Ectodermal cell (in vitro differentiated cells): ENCODE results near the gene KIF13A.

Source experiments
- H3K27ac ChIP-seq: 2 replicates; pipeline ENCODE4 v1.7.0; 2013; ENCODE audit warnings: mild to moderate bottlenecking, low read depth, low read length; ENCODE audit not compliant: insufficient read depth, poor library complexity, severe bottlenecking
- H3K27me3 ChIP-seq: 2 replicates; pipeline ENCODE4 v1.7.0; 2013; ENCODE audit warnings: mild to moderate bottlenecking, low read length; ENCODE audit not compliant: insufficient read depth, control insufficient read depth, poor library complexity, severe bottlenecking
- H3K36me3 ChIP-seq: one replicate; pipeline ENCODE4 v1.7.0; 2013; ENCODE audit warnings: low read length; ENCODE audit not compliant: control insufficient read depth, insufficient read depth
- H3K4me1 ChIP-seq: one replicate; pipeline ENCODE4 v1.7.0; 2013; ENCODE audit warnings: low read length; ENCODE audit not compliant: control insufficient read depth, insufficient read depth
- H3K4me3 ChIP-seq: 2 replicates; pipeline ENCODE4 v1.7.0; 2013; ENCODE audit warnings: low read depth, low read length, control low read depth; ENCODE audit not compliant: insufficient read depth
- H3K9me3 ChIP-seq: 2 replicates; pipeline ENCODE4 v1.7.0; 2013; ENCODE audit warnings: mild to moderate bottlenecking, low read length, moderate library complexity; ENCODE audit not compliant: control insufficient read depth
- WGBS, 2 experiments: methylation state at CpG; one replicate each; pipeline ENCODE4 v1.1.7; 2013; ENCODE audit warnings: missing lambda C conversion rate in 2 of 2; 5-methylcytosine and 5-hydroxymethylcytosine counted together

Gene KIF13A

GRCh38 chr6:17719323-17720041 is 268.0 kb downstream of the KIF13A start:
- Histone ChIP-seq H3K4me3 (no peak overlapping the region), H3K27me3 (no peaks in the 10 kb centered on the region), H3K36me3 (no peaks in the 10 kb centered on the region), H3K4me1 (no peaks in the 10 kb centered on the region), H3K27ac (no peak overlapping the region), H3K9me3 (no peaks in the 10 kb centered on the region)
- WGBS, 2 experiments, result 68 to 82% methylated on average over 3 of the region's 3 CpGs

- no peak overlapping the region for H3K4me3 ChIP-seq
- H3K36me3 ChIP-seq, result no peaks in the 10 kb centered on the region
- WGBS, 2 experiments, result 88 to 89% methylated on average over 2 of the region's 2 CpGs
- H3K4me1 ChIP-seq, result no peaks in the 10 kb centered on the region
- no peak overlapping the region for H3K27ac ChIP-seq
- no peaks in the 10 kb centered on the region for H3K9me3 ChIP-seq
- H3K27me3 ChIP-seq, result no peaks in the 10 kb centered on the region
Observed at GRCh38 chr6:17716221-17716620, 271.2 kb downstream of the KIF13A start.

GRCh38 chr6:17714879-17715851 is 272.3 kb downstream of the KIF13A start:
- no peaks in the 10 kb centered on the region for H3K27me3 ChIP-seq
- H3K4me3 ChIP-seq, result no peak overlapping the region
- 81 to 85% methylated on average over 10 of the region's 10 CpGs for WGBS, 2 experiments
- H3K27ac ChIP-seq, result no peak overlapping the region
- H3K9me3 ChIP-seq, result no peaks in the 10 kb centered on the region
- H3K36me3 ChIP-seq, result no peaks in the 10 kb centered on the region
- no peaks in the 10 kb centered on the region for H3K4me1 ChIP-seq

GRCh38 chr6:17714177-17714576 is 273.3 kb downstream of the KIF13A start:
- H3K27ac ChIP-seq, result no peak overlapping the region
- H3K27me3 ChIP-seq, result no peaks in the 10 kb centered on the region
- no peak overlapping the region for H3K4me3 ChIP-seq
- H3K9me3 ChIP-seq, result no peaks in the 10 kb centered on the region
- H3K4me1 ChIP-seq, result no peaks in the 10 kb centered on the region
- H3K36me3 ChIP-seq, result no peaks in the 10 kb centered on the region

GRCh38 chr6:17712576-17712975 is 274.9 kb downstream of the KIF13A start:
- whole genome bisulfite sequencing, 2 experiments, result 52 to 56% methylated on average over 1 of the region's 1 CpG
- no peaks in the 10 kb centered on the region for H3K27me3 ChIP-seq

GRCh38 chr6:17710331-17710730 is 277.1 kb downstream of the KIF13A start:
- Histone ChIP-seq H3K27me3 (no peaks in the 10 kb centered on the region), H3K4me1 (no peaks in the 10 kb centered on the region), H3K9me3 (no peaks in the 10 kb centered on the region), H3K27ac (no peak overlapping the region), H3K4me3 (no peak overlapping the region), H3K36me3 (no peaks in the 10 kb centered on the region)
- 97 to 100% methylated on average over 2 to 3 of the region's 3 CpGs for WGBS, 2 experiments

More at GRCh38 chr6:17712576-17712975, 274.9 kb downstream of the KIF13A start:
- Histone ChIP-seq H3K9me3 (no peaks in the 10 kb centered on the region), H3K27ac (no peak overlapping the region), H3K36me3 (no peaks in the 10 kb centered on the region), H3K4me3 (no peak overlapping the region), H3K4me1 (no peaks in the 10 kb centered on the region)

- H3K27me3 ChIP-seq, result no peaks in the 10 kb centered on the region
- H3K27ac ChIP-seq, result no peak overlapping the region
- no peaks in the 10 kb centered on the region for H3K4me1 ChIP-seq
- 100% methylated on average over 1 to 2 of the region's 2 CpGs for WGBS, 2 experiments
- no peaks in the 10 kb centered on the region for H3K9me3 ChIP-seq
- H3K36me3 ChIP-seq, result no peaks in the 10 kb centered on the region
- no peak overlapping the region for H3K4me3 ChIP-seq
Observed at GRCh38 chr6:17709476-17709875, 278.0 kb downstream of the KIF13A start.
